OCI-LY7 (cell line): ENCODE data around the gene PARD3B. TPM values are rescaled to one million over a fixed set of nuclear protein-coding genes. Genes with fewer than 3 reads are reported as not detected.

Source experiments
- BruUV-seq: library from RNA; stranded (reverse); fragments of 400-500 nt; replicated peaks from 2 replicates; lab custom pipeline; 2021; lab: Mats Ljungman, UMichigan
- CTCF ChIA-PET: fragments of 300-600 bp; sonication (Branson Sonifier 250); formaldehyde crosslinking; loops from one replicate; lab custom pipeline; 2022; ENCODE audit warnings: antibody characterized with exemption; ENCODE audit not compliant: unreplicated experiment; lab: Charles Lee
- POLR2A ChIA-PET: fragments of 300-600 bp; sonication (Branson Sonifier 250); formaldehyde crosslinking; loops from one replicate; lab custom pipeline; 2022; ENCODE audit warnings: antibody characterized with exemption; lab: Charles Lee
- DNase-seq: peaks from one replicate; pipeline ENCODE4 v3.0.0-alpha.2; 2015; ENCODE audit warnings: low spot score
- H2AFZ ChIP-seq: fragments of 200-600 bp; sonication (generic), shearing (Covaris generic); 2 replicates; pipeline ENCODE4 v1.6.1; 2014; ENCODE audit warnings: mild to moderate bottlenecking, antibody characterized with exemption, low read length, moderate library complexity
- H3K27ac ChIP-seq: fragments of 200-600 bp; sonication (generic); 2 replicates; pipeline ENCODE4 v1.5.1; 2014; ENCODE audit warnings: mixed run types, low read depth, mild to moderate bottlenecking, moderate library complexity, low read length, inconsistent platforms; ENCODE audit not compliant: poor library complexity, severe bottlenecking
- H3K36me3 ChIP-seq: fragments of 200-600 bp; sonication (generic); 2 replicates; pipeline ENCODE4 v1.6.1; 2014; ENCODE audit warnings: mild to moderate bottlenecking, antibody characterized with exemption, low read length, moderate library complexity, mixed read lengths; ENCODE audit not compliant: insufficient read depth
- H3K4me1 ChIP-seq: fragments of 200-600 bp; sonication (generic); 2 replicates; pipeline ENCODE4 v1.5.1; 2014; ENCODE audit warnings: mild to moderate bottlenecking, low read length; ENCODE audit not compliant: insufficient read depth, poor library complexity, severe bottlenecking
- H3K4me2 ChIP-seq: fragments of 200-600 bp; sonication (generic); 2 replicates; pipeline ENCODE4 v1.6.1; 2014; ENCODE audit warnings: mild to moderate bottlenecking, low read length
- H3K4me3 ChIP-seq: fragments of 200-600 bp; sonication (generic); 2 replicates; pipeline ENCODE4 v1.5.1; 2014; ENCODE audit warnings: mild to moderate bottlenecking, low read depth, low read length; ENCODE audit not compliant: poor library complexity, severe bottlenecking
- H3K79me2 ChIP-seq: fragments of 200-600 bp; sonication (generic); 2 replicates; pipeline ENCODE4 v1.6.1; 2016; ENCODE audit warnings: low read depth, mild to moderate bottlenecking, low read length, moderate library complexity, mixed read lengths; ENCODE audit not compliant: insufficient read depth
- H3K9me2 ChIP-seq: fragments of 200-600 bp; sonication (generic); 2 replicates; pipeline ENCODE4 v1.6.1; 2016; ENCODE audit warnings: mild to moderate bottlenecking, low read length, mixed read lengths; ENCODE audit not compliant: insufficient read depth
- H3K9me3 ChIP-seq: fragments of 200-600 bp; sonication (generic); 2 replicates; pipeline ENCODE4 v1.6.1; 2014; ENCODE audit warnings: mild to moderate bottlenecking, mixed run types, low read length, mixed read lengths
- H4K20me1 ChIP-seq: fragments of 200-600 bp; sonication (generic); 2 replicates; pipeline ENCODE4 v1.6.1; 2014; ENCODE audit warnings: mild to moderate bottlenecking, antibody characterized with exemption, low read length, moderate library complexity, mixed read lengths; ENCODE audit not compliant: insufficient read depth
- CTCF ChIP-seq: fragments of 200-600 bp; sonication (generic); conservative IDR thresholded peaks from 2 replicates; pipeline ENCODE4 v1.5.1; 2014; ENCODE audit warnings: mild to moderate bottlenecking, antibody characterized with exemption, low read length, moderate library complexity, mixed read lengths
- EZH2phosphoT487 ChIP-seq: fragments of 200-600 bp; sonication (generic); IDR thresholded peaks from 2 replicates; pipeline ENCODE4 v1.6.1; 2018; ENCODE audit warnings: low read depth, borderline replicate concordance, mild to moderate bottlenecking, mixed run types, antibody characterized with exemption, low read length, moderate library complexity, mixed read lengths
- intact Hi-C: fragments of 100-400 bp; cut with micrococcal nuclease; formaldehyde crosslinking; loops from one replicate; pipeline ENCODE4 v1.10.0; 2022; ENCODE audit not compliant: unreplicated experiment
- total RNA-seq, 2 experiments: library from RNA; depleted of rRNA in 1 of 2; stranded (reverse); fragments of >200 nt in 1 of 2; shearing (Covaris generic) in 1 of 2; gene quantifications; 2 replicates each; pipeline ENCODE4 v1.2.3, GENCODE V29; 2014 to 2022

PARD3B gene
- total RNA-seq, 2 experiments from 2014 or later: not detected

DNA sequence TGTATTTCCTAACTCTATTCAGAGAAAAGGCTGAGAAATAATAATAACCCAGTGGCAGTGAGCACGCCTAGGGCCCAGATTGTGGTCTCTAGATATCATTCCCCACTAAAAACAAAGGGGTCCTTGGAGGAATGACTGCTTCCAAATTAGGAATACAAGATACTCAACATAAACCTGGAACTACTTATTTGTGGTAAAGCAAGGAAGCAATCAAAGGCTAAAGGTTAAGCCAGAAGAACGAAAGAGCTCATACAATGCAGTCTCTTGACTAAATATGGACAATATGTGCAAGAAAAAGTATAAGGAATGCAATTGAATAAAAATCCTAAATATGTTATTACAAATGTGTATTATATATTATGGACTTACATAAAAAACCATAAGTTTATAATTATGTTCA is 883.5 kb downstream of the PARD3B start:
- Histone ChIP-seq H3K9me3 (no peaks in the 10 kb centered on the region), H2AFZ (no peak overlapping the region), H3K4me2 (no peak overlapping the region), H3K9me2 (no peaks in the 10 kb centered on the region), H3K4me1 (no peaks in the 10 kb centered on the region), H4K20me1 (no peaks in the 10 kb centered on the region), H3K27ac (no peak overlapping the region), H3K4me3 (no peak overlapping the region), H3K79me2 (no peaks in the 10 kb centered on the region), H3K36me3 (no peaks in the 10 kb centered on the region)
- CTCF ChIA-PET: no interaction called here
- no TSS peak for BruUV-seq
- no peak for DNase-seq
- TF ChIP-seq CTCF (no peak), EZH2phosphoT487 (no peak)
- intact Hi-C loops: no loop called here
- POLR2A ChIA-PET: interaction anchor here (0.7 kb wide), 1 partner anchor 443 kb away, joined by 3 read pairs; no protein-coding TSS in a partner anchor

DNA sequence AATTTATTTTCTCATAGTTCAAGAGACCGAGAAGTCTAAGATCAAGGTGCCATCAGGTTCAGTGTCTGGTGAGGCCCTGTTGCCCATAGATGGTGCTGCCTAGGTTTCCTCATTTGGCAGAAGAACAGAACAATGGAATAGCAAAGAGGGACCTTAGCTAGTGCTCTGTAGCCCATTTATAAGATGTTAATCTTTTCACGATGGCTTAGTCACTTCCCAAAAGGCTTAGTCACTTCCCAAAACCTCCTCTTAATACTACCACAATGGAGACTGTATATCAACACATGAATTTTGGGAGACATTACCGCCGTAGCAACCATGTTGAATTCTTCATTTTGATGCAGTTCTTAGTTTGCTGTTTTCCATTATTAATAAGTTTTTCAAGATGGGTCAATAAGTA is 890.7 kb downstream of the PARD3B start:
- no peak for DNase-seq
- POLR2A ChIA-PET: interaction anchor here (0.5 kb wide), 1 partner anchor 393 kb away, joined by 3 read pairs; no protein-coding TSS in a partner anchor
- no peak overlapping the region for H2AFZ ChIP-seq
- H3K4me2 ChIP-seq: no peak overlapping the region
- intact Hi-C loops: no loop called here
- H3K9me2 ChIP-seq: no peaks in the 10 kb centered on the region
- no TSS peak for BruUV-seq
- CTCF ChIA-PET: no interaction called here
- no peak overlapping the region for H3K4me3 ChIP-seq
- H3K9me3 ChIP-seq: no peaks in the 10 kb centered on the region
- H3K36me3 ChIP-seq: no peaks in the 10 kb centered on the region
- TF ChIP-seq CTCF: no peak
- TF ChIP-seq EZH2phosphoT487: no peak
- no peaks in the 10 kb centered on the region for H3K79me2 ChIP-seq
- H3K27ac ChIP-seq: no peak overlapping the region
- H3K4me1 ChIP-seq: no peaks in the 10 kb centered on the region
- no peaks in the 10 kb centered on the region for H4K20me1 ChIP-seq

DNA sequence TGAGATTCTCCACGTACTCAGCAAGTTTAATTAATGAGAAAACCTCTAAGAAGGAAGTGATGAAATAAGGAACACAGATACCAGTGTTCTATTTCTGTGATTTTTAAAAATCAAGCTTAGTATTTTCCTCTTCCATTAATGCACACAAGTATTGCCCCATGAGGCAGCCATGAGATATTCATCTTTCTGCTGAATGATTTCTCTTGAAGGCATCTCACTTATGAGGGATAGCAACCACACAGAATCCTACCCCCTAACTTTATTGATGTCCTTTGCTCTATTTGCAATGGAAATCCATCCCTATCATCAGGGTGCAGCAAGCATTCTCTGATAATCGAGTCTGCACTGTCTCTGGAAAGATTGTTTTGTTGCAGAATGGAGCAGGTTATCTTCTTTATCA is 893.0 kb downstream of the PARD3B start:
- TF ChIP-seq EZH2phosphoT487 (no peak), CTCF (no peak)
- no peaks in the 10 kb centered on the region for H3K9me2 ChIP-seq
- no peak overlapping the region for H3K4me3 ChIP-seq
- no peak for DNase-seq
- H3K27ac ChIP-seq: no peak overlapping the region
- no peaks in the 10 kb centered on the region for H3K36me3 ChIP-seq
- intact Hi-C loops: no loop called here
- no peaks in the 10 kb centered on the region for H3K4me1 ChIP-seq
- no TSS peak for BruUV-seq
- no peaks in the 10 kb centered on the region for H4K20me1 ChIP-seq
- H3K9me3 ChIP-seq: no peaks in the 10 kb centered on the region
- ChIA-PET CTCF (no interaction called here), POLR2A (no interaction called here)
- no peak overlapping the region for H2AFZ ChIP-seq
- no peak overlapping the region for H3K4me2 ChIP-seq
- H3K79me2 ChIP-seq: no peaks in the 10 kb centered on the region
